Measurements from ENCODE around the gene SRSF8. TPM values are rescaled to one million over a fixed set of nuclear protein-coding genes. Genes with fewer than 3 reads are reported as not detected.

SRSF8 gene
- total RNA-seq, 2 experiments from 2014 or later: 31.1 to 32.2 TPM

- H3K27me3 Mint-ChIP-seq: no peaks in the 10 kb centered on the region
- DNase-seq: no peak
- intact Hi-C loops (cut with micrococcal nuclease): loop anchor here (5.0 to 10.0 kb wide), 2 partner anchors 615 to 978 kb away; no protein-coding TSS in a partner anchor
- no peak overlapping the region for H3K4me3 Mint-ChIP-seq
- peaks cover 63% of the 10 kb centered on the region for H3K4me1 Mint-ChIP-seq (ENCODE audit: low read depth)
- no peak overlapping the region for H3K27ac Mint-ChIP-seq
- H3K36me3 Mint-ChIP-seq: peaks cover 2% of the 10 kb centered on the region
- ChIA-PET POLR2A (no interaction called here), CTCF (interaction anchor here (0.7 to 12.1 kb wide), 4 partner anchors 17 to 620 kb away, joined by 3 to 220 read pairs (median 58); partner anchors contain the start of gene SRSF8)
- H3K9me3 Mint-ChIP-seq: no peaks in the 10 kb centered on the region
Measured at GRCh38 chr11:95086836-95087570, 20.3 kb downstream of the SRSF8 start.

- intact Hi-C loops (cut with micrococcal nuclease): loop anchor here (1.0 to 10.0 kb wide), 5 partner anchors 21 to 976 kb away; partner anchors contain the start of gene CEP57
- H3K4me3 Mint-ChIP-seq: peak overlapping the region; percentile 83
- peaks cover 3% of the 10 kb centered on the region for H3K36me3 Mint-ChIP-seq
- POLR2A ChIA-PET: interaction anchor here (1.0 to 3.1 kb wide), 3 partner anchors 8 to 142 kb away, joined by 3 to 59 read pairs (median 3); partner anchors contain the start of genes SESN3 and SRSF8
- CTCF ChIA-PET: interaction anchor here (1.4 to 12.1 kb wide), 4 partner anchors 19 to 616 kb away, joined by 3 to 220 read pairs (median 28); partner anchors contain the start of gene SRSF8
- H3K4me1 Mint-ChIP-seq (ENCODE audit: low read depth): peaks cover 69% of the 10 kb centered on the region
- H3K27me3 Mint-ChIP-seq: no peaks in the 10 kb centered on the region
- peak overlapping the region; percentile 92 for H3K27ac Mint-ChIP-seq
- no peaks in the 10 kb centered on the region for H3K9me3 Mint-ChIP-seq
- DNase-seq: peak; percentile 46
Measured at GRCh38 chr11:95088946-95089619, 22.4 kb downstream of the SRSF8 start.

- Mint-ChIP-seq H3K4me3 (peak within 1 kb of the TSS; percentile 87), H3K36me3 (peaks cover 3% of the 10 kb centered on the region), H3K27me3 (no peaks in the 10 kb centered on the region), H3K4me1 (ENCODE audit: low read depth) (peaks cover 68% of the 10 kb centered on the region), H3K9me3 (no peaks in the 10 kb centered on the region), H3K27ac (peak within 1 kb of the TSS; percentile 92)
- ChIA-PET CTCF (interaction anchor here (1.1 to 12.1 kb wide), 6 partner anchors 10 to 615 kb away, joined by 3 to 220 read pairs (median 4); partner anchors contain the start of gene SRSF8), POLR2A (interaction anchor here (0.6 to 3.1 kb wide), 9 partner anchors 9 to 1351 kb away, joined by 3 to 59 read pairs (median 4); partner anchors contain the start of genes SESN3 and SRSF8)
- peak; percentile 90 for DNase-seq
- intact Hi-C loops (cut with micrococcal nuclease): loop anchor here (1.0 to 10.0 kb wide), 7 partner anchors 22 to 975 kb away; partner anchors contain the start of genes CEP57, CWC15 and KDM4D
Measured at GRCh38 chr11:95089620-95090542, 23.2 kb downstream of the SRSF8 start, which contains the start of gene ENDOD1. Gene ENDOD1 (plus strand): TSS chr11:95089846. CDS start chr11:95089928, 82 bp downstream.

GRCh38 chr11:95091663-95092180 is 25.0 kb downstream of the SRSF8 start:
- Mint-ChIP-seq H3K27ac (no peak overlapping the region), H3K4me3 (peak overlapping the region; percentile 87), H3K36me3 (peaks cover 10% of the 10 kb centered on the region), H3K9me3 (no peaks in the 10 kb centered on the region), H3K27me3 (no peaks in the 10 kb centered on the region), H3K4me1 (ENCODE audit: low read depth) (peaks cover 71% of the 10 kb centered on the region)
- intact Hi-C loops (cut with micrococcal nuclease): loop anchor here (2.0 to 5.0 kb wide), 2 partner anchors 119 to 466 kb away; partner anchors contain the start of genes CWC15 and KDM4D
- no peak for DNase-seq
- ChIA-PET CTCF (interaction anchor here (0.7 to 12.1 kb wide), 7 partner anchors 12 to 140 kb away, joined by 3 to 220 read pairs (median 4); partner anchors contain the start of genes CWC15 and SRSF8), POLR2A (interaction anchor here (1.2 kb wide), 1 partner anchor 118 kb away, joined by 3 read pairs; the partner anchor contains the start of genes CWC15 and KDM4D)

- CTCF ChIA-PET: interaction anchor here (0.7 to 12.1 kb wide), 16 partner anchors 8 to 137 kb away, joined by 3 to 220 read pairs (median 5); partner anchors contain the start of gene SRSF8
- H3K4me1 Mint-ChIP-seq (ENCODE audit: low read depth): peaks cover 80% of the 10 kb centered on the region
- intact Hi-C loops (cut with micrococcal nuclease): loop anchor here (1.0 to 5.0 kb wide), 2 partner anchors 23 to 465 kb away; no protein-coding TSS in a partner anchor
- DNase-seq: peak; percentile 71
- POLR2A ChIA-PET: interaction anchor here (0.6 to 2.1 kb wide), 8 partner anchors 8 to 696 kb away, joined by 3 to 8 read pairs (median 4); partner anchors contain the start of genes CWC15, KDM4D and SRSF8
- no peaks in the 10 kb centered on the region for H3K27me3 Mint-ChIP-seq
- peaks cover 17% of the 10 kb centered on the region for H3K36me3 Mint-ChIP-seq
- H3K27ac Mint-ChIP-seq: peak overlapping the region; percentile 66
- H3K9me3 Mint-ChIP-seq: no peaks in the 10 kb centered on the region
- H3K4me3 Mint-ChIP-seq: peak overlapping the region; percentile 24
Measured at GRCh38 chr11:95092549-95093324, 26.0 kb downstream of the SRSF8 start.

- DNase-seq: no peak
- peak overlapping the region; percentile 66 for H3K27ac Mint-ChIP-seq
- no peak overlapping the region for H3K4me3 Mint-ChIP-seq
- H3K27me3 Mint-ChIP-seq: no peaks in the 10 kb centered on the region
- intact Hi-C loops (cut with micrococcal nuclease): loop anchor here (1.0 to 5.0 kb wide), 2 partner anchors 24 to 464 kb away; no protein-coding TSS in a partner anchor
- peaks cover 19% of the 10 kb centered on the region for H3K36me3 Mint-ChIP-seq
- H3K4me1 Mint-ChIP-seq (ENCODE audit: low read depth): peaks cover 76% of the 10 kb centered on the region
- no peaks in the 10 kb centered on the region for H3K9me3 Mint-ChIP-seq
- POLR2A ChIA-PET: interaction anchor here (0.6 to 2.1 kb wide), 6 partner anchors 9 to 470 kb away, joined by 3 to 8 read pairs (median 4); partner anchors contain the start of gene SRSF8
- CTCF ChIA-PET: interaction anchor here (1.0 to 12.1 kb wide), 13 partner anchors 9 to 117 kb away, joined by 3 to 220 read pairs (median 8); partner anchors contain the start of gene SRSF8
Measured at GRCh38 chr11:95093548-95093947, 26.8 kb downstream of the SRSF8 start.

GRCh38 chr11:95095858-95096587 is 29.3 kb downstream of the SRSF8 start:
- no peak for DNase-seq

GRCh38 chr11:95097209-95097608 is 30.5 kb downstream of the SRSF8 start:
- intact Hi-C loops (cut with micrococcal nuclease): no loop called here
- Mint-ChIP-seq H3K27ac (no peak overlapping the region), H3K27me3 (no peaks in the 10 kb centered on the region), H3K9me3 (no peaks in the 10 kb centered on the region), H3K4me1 (ENCODE audit: low read depth) (peaks cover 50% of the 10 kb centered on the region), H3K36me3 (peaks cover 26% of the 10 kb centered on the region), H3K4me3 (no peak overlapping the region)
- ChIA-PET POLR2A (no interaction called here), CTCF (interaction anchor here (12.1 kb wide), 1 partner anchor 27 kb away, joined by 220 read pairs; the partner anchor contains the start of gene SRSF8)
- DNase-seq: no peak

More at GRCh38 chr11:95095858-95096587, 29.3 kb downstream of the SRSF8 start:
- H3K27ac Mint-ChIP-seq: no peak overlapping the region
- intact Hi-C loops (cut with micrococcal nuclease): loop anchor here (1.0 kb wide), 1 partner anchor 12 kb away; no protein-coding TSS in a partner anchor
- peaks cover 23% of the 10 kb centered on the region for H3K36me3 Mint-ChIP-seq
- H3K4me3 Mint-ChIP-seq: no peak overlapping the region
- peaks cover 62% of the 10 kb centered on the region for H3K4me1 Mint-ChIP-seq (ENCODE audit: low read depth)
- H3K27me3 Mint-ChIP-seq: no peaks in the 10 kb centered on the region
- no peaks in the 10 kb centered on the region for H3K9me3 Mint-ChIP-seq
- ChIA-PET POLR2A (interaction anchor here (0.6 to 0.7 kb wide), 2 partner anchors 135 to 857 kb away, joined by 3 to 4 read pairs; no protein-coding TSS in a partner anchor), CTCF (interaction anchor here (0.8 to 12.1 kb wide), 4 partner anchors 14 to 610 kb away, joined by 3 to 220 read pairs (median 5); partner anchors contain the start of gene SRSF8)

- POLR2A ChIA-PET: interaction anchor here (0.8 kb wide), 1 partner anchor 18 kb away, joined by 3 read pairs; no protein-coding TSS in a partner anchor
- CTCF ChIA-PET: interaction anchor here (12.1 kb wide), 1 partner anchor 29 kb away, joined by 220 read pairs; the partner anchor contains the start of gene SRSF8
- intact Hi-C loops (cut with micrococcal nuclease): no loop called here
Measured at GRCh38 chr11:95098826-95099225, 32.1 kb downstream of the SRSF8 start.

More at GRCh38 chr11:95098826-95099225, 32.1 kb downstream of the SRSF8 start:
- Mint-ChIP-seq H3K9me3 (no peaks in the 10 kb centered on the region), H3K4me3 (no peak overlapping the region), H3K36me3 (peaks cover 23% of the 10 kb centered on the region), H3K27me3 (no peaks in the 10 kb centered on the region), H3K27ac (no peak overlapping the region), H3K4me1 (ENCODE audit: low read depth) (peaks cover 39% of the 10 kb centered on the region)
- no peak for DNase-seq

Data from activated CD4-positive, alpha-beta memory T cell treated with anti-CD3 and anti-CD28 coated beads for 36 hours (primary cell).